Neural crest cell (in vitro differentiated cells): ENCODE results near the gene DHX29. TPM values are rescaled to one million over a fixed set of nuclear protein-coding genes. Genes with fewer than 3 reads are reported as not detected.

Experiments used
- DNase-seq: peaks from one replicate; pipeline ENCODE4 v3.0.0; 2021; ENCODE audit warnings: low read depth, mixed read lengths, low spot score
- H3K27ac Mint-ChIP-seq: one replicate; pipeline ENCODE4 v1.8.0; 2021; ENCODE audit warnings: mild to moderate bottlenecking, mixed read lengths; ENCODE audit not compliant: unreplicated experiment
- H3K27me3 Mint-ChIP-seq: 2 replicates; pipeline ENCODE4 v1.8.0; 2021; ENCODE audit warnings: low read depth, mild to moderate bottlenecking, mixed read lengths
- H3K36me3 Mint-ChIP-seq: 2 replicates; pipeline ENCODE4 v1.8.0; 2021; ENCODE audit warnings: low read depth, mild to moderate bottlenecking, mixed read lengths
- H3K4me1 Mint-ChIP-seq: 2 replicates; pipeline ENCODE4 v1.8.0; 2021; ENCODE audit warnings: mixed read lengths
- H3K4me3 Mint-ChIP-seq: one replicate; pipeline ENCODE4 v1.8.0; 2021; ENCODE audit warnings: mild to moderate bottlenecking, mixed read lengths
- H3K9me3 Mint-ChIP-seq: 2 replicates; pipeline ENCODE4 v1.8.0; 2021; ENCODE audit warnings: mixed read lengths
- CTCF ChIP-seq: fragments of 200-600 bp; sonication (generic); conservative IDR thresholded peaks from 2 replicates; pipeline ENCODE4 v1.5.0; 2021; ENCODE audit warnings: antibody characterized with exemption, mild to moderate bottlenecking
- total RNA-seq: library from RNA; stranded (reverse); gene quantifications from 2 replicates; pipeline ENCODE4 v1.2.1, GENCODE V29; 2021

DHX29 gene
- total RNA-seq, 1 donor from 2014 or later: 29.6 TPM

GRCh38 chr5:55232271-55232984, 75.1 kb downstream of the DHX29 start:
- peak; percentile 16 for DNase-seq
- H3K27me3 Mint-ChIP-seq: peaks cover 92% of the 10 kb centered on the region
- H3K4me3 Mint-ChIP-seq: peak overlapping the region; percentile 92
- no peak for TF ChIP-seq CTCF
- no peaks in the 10 kb centered on the region for H3K9me3 Mint-ChIP-seq
- peaks cover 28% of the 10 kb centered on the region for H3K4me1 Mint-ChIP-seq
- peak overlapping the region; percentile 81 for H3K27ac Mint-ChIP-seq
- H3K36me3 Mint-ChIP-seq: no peaks in the 10 kb centered on the region

GRCh38 chr5:55231919-55232270, 75.6 kb downstream of the DHX29 start:
- DNase-seq: no peak
- Mint-ChIP-seq H3K36me3 (no peaks in the 10 kb centered on the region), H3K9me3 (no peaks in the 10 kb centered on the region), H3K27ac (no peak overlapping the region), H3K4me3 (peak overlapping the region; percentile 92), H3K4me1 (peaks cover 29% of the 10 kb centered on the region), H3K27me3 (peaks cover 93% of the 10 kb centered on the region)
- no peak for TF ChIP-seq CTCF

GRCh38 chr5:55231029-55231918, 76.2 kb downstream of the DHX29 start:
- DNase-seq: peak; percentile 22
- Mint-ChIP-seq H3K4me1 (peaks cover 29% of the 10 kb centered on the region), H3K36me3 (no peaks in the 10 kb centered on the region), H3K4me3 (peak overlapping the region; percentile 92), H3K27me3 (peaks cover 90% of the 10 kb centered on the region), H3K27ac (no peak overlapping the region), H3K9me3 (no peaks in the 10 kb centered on the region)
- peak; percentile 31 for TF ChIP-seq CTCF

- Mint-ChIP-seq H3K4me3 (peak overlapping the region; percentile 92), H3K9me3 (no peaks in the 10 kb centered on the region), H3K4me1 (peaks cover 29% of the 10 kb centered on the region), H3K27ac (no peak overlapping the region), H3K27me3 (peaks cover 91% of the 10 kb centered on the region), H3K36me3 (no peaks in the 10 kb centered on the region)
- no peak for DNase-seq
- TF ChIP-seq CTCF: no peak
Observed at GRCh38 chr5:55230086-55230629, 77.3 kb downstream of the DHX29 start.

- Mint-ChIP-seq H3K9me3 (no peaks in the 10 kb centered on the region), H3K4me3 (peak overlapping the region; percentile 83), H3K27me3 (peaks cover 95% of the 10 kb centered on the region), H3K4me1 (peaks cover 22% of the 10 kb centered on the region), H3K36me3 (no peaks in the 10 kb centered on the region), H3K27ac (no peak overlapping the region)
- DNase-seq: no peak
- TF ChIP-seq CTCF: no peak
Observed at GRCh38 chr5:55227664-55228430, 79.6 kb downstream of the DHX29 start.
